HuH-7.5 (cell line): ENCODE measurements around the gene HAUS8.
"Not testable (repeated sequence)": the region's sequence is repeated elsewhere in the genome, so short reads cannot be mapped to it uniquely, and the experiment has no call there.

Experiments used
- DNase-seq: peaks from one replicate; pipeline ENCODE4 v3.0.0; 2011; ENCODE audit warnings: low spot score

The HAUS8 gene

GRCh38 chr19:17075035-17075863 lies at the start of gene HAUS8, which contains the start of gene MYO9B:
Gene HAUS8, minus strand, starts transcription at chr19:17075452. Its CDS starts 30 bp downstream, at chr19:17075422.
Gene MYO9B, plus strand, starts transcription at chr19:17075777. Its CDS starts 25,941 bp downstream, at chr19:17101718.
- DNase-seq = peak; percentile 96

DNA sequence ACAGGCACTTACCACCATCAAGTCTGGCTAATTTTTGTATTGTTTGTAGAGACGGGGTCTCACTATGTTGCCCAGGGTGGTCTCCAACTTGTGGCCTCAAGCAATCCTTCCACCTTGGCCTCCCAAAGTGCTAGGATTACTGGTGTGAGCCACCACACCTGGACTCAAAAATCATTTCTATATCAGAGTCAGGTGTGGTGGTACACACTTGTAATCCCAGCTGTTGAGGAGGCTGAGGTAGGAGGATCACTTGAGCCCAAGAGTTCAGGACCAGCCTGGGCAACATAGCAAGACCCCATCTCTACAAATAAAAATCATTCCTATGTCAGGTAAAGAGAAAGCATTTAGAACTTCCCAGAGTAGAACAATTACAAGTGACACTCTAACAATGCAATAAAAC lies 48.8 kb upstream of the HAUS8 start:
- no peak for DNase-seq

DNA sequence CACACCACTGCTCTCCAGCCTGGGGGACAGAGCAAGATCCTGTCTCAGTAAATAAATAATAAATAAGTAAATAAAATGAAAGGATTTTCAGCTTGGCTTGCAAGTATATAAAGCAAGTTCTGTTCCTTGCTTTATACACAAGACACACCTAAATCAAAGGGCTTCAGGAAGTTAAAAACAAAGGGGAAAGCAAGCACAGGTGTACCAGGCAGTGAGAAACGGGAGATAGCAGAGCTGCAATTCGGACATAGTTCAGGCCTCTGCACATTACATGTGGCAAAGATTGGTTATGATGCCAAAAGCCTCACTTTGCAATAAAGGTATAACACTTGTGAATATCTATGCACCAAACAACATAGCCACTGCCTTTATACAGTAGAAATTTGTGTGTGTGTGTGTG lies 47.8 kb upstream of the HAUS8 start:
- DNase-seq = no peak

- DNase-seq = no peak
Observed at GRCh38 chr19:17121736-17122293, 46.6 kb upstream of the HAUS8 start.

DNA sequence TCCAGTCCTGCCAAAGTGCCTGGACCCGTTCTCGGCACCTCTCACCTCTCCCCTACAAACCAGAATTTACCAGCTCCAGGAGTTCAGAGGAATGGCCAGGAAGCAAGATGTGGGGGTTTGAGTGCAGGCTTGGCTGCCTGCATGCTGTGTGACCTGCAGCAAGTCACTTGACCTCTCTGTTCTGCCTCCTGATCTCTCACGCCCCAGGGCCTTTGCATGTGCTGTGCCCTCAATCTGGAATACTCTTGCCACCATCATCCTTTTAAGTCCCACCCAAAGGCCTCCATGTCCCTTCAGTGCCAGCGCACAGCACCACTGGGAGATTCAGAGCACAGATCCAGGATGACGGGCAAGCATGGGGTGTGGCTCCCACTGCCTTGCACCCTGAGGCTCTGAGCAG lies 43.7 kb upstream of the HAUS8 start:
- no peak for DNase-seq

GRCh38 chr19:17116996-17117702 lies 41.9 kb upstream of the HAUS8 start:
- no peak for DNase-seq

- DNase-seq = no peak
Observed at GRCh38 chr19:17114414-17114831, 39.2 kb upstream of the HAUS8 start.

DNA sequence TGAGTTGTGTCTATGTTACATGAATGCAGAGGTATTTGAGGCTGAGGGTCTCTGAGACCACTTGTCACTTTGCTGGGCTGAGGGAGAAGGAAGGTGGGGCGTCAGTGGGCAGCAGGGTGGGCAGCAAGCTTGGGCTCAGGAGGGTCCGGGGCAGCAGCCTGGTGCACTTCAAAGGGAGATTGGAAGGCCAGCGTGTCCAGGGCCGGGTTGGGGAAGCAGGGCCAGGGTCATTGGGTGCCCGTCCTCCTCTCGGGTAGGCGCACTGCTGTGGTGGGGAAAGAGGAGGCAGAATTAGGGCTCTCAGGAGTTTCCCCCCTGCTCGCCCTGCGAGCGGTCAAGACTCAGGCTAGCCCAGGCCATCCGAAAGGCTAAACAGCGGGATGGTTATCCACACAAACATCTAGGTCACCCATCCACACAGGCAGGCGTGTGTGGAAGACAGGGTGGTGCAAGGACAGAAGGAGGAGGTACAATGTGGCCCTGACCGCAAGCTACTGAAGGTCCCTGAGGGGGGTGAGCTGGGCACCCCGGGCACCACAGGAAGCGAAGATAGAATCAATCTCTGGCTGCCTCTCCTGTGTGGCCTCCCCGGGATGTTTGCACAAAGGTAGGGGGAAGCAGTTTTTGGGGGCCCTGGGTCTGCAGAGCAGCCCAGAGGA lies 38.0 kb upstream of the HAUS8 start:
- no peak for DNase-seq

GRCh38 chr19:17112700-17113099 lies 37.4 kb upstream of the HAUS8 start:
- no peak for DNase-seq

- no peak for DNase-seq
Observed at GRCh38 chr19:17112271-17112670, 37.0 kb upstream of the HAUS8 start.

GRCh38 chr19:17111766-17112165 lies 36.5 kb upstream of the HAUS8 start:
- no peak for DNase-seq

GRCh38 chr19:17110599-17110966 lies 35.3 kb upstream of the HAUS8 start:
- DNase-seq = no peak

- DNase-seq = no peak
Observed at GRCh38 chr19:17109962-17110598, 34.8 kb upstream of the HAUS8 start.

DNA sequence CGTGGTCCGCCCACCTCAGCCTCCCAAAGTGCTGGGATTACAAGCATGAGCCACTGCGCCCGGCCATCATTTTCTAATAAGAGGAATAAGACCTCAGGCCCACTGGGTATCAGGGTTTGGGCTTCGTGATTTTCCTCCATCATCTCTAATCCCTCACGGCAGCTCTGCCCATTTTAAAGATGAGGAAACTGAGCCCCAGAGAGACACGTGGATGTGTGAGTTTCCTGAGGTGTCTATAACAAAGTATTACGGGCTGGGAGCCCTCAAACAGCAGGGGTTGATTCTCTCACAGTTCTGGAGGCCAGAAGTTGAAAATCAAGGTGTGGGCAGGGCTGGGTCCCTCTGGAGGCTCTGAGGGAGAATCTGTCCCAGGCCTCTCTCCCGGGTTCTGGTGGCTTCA lies 34.0 kb upstream of the HAUS8 start:
- DNase-seq = no peak

DNA sequence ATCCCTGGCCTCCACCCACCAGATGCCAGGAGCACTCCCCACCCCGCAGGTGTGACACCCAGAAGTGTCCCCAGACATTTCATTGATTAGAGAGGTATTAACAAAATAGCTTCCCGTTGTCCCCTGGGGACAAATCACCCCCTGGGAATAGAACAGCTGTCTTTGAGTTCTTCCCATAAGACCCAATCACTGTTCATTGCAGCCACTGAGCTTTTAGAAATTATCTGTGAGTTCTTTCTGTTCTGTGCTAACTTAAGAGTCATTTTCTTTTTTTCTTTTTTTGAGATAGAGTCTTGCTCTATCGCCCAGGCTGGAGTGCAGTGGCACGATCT lies 33.2 kb upstream of the HAUS8 start:
- DNase-seq = no peak

GRCh38 chr19:17107546-17108452 lies 32.5 kb upstream of the HAUS8 start:
- peak; percentile 38 for DNase-seq

DNA sequence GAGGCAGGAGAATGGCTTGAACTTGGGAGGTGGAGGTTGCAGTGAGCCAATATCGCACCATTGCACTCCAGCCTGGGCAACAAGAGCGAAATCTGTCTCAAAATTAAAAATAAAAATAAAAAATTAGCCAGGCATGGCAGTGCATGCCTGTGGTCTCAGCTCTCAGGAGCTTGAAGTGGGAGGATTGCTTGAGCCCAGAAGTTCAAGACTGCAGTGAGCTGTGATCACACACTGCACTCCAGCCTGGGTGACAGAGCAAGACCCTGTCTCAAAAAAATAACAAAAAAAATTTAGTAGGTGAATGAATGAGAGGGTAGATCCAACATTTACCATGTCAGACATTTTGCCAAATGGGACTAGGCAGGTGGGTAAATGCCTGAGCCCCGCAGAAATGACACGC lies 31.7 kb upstream of the HAUS8 start:
- DNase-seq = not testable (repeated sequence)

DNA sequence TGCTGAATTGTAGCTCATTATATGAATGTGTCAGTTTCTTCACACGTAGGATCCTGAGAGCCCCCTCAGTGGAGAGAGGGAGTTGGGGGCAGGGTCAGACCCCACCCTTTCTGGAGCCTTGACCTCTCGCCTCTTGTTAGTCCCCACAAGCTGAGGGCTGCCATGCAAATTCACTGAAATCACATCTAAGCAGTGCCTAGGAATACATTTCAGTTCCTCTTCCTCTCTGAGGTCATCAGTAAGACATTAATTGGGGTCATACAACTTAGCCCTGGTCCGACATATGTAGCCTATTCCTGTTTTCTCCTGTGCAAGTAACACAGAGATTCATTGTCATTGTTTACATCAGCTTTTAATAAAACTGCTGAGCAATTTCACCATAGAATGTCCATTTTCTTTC lies 30.3 kb upstream of the HAUS8 start:
- DNase-seq = no peak

DNA sequence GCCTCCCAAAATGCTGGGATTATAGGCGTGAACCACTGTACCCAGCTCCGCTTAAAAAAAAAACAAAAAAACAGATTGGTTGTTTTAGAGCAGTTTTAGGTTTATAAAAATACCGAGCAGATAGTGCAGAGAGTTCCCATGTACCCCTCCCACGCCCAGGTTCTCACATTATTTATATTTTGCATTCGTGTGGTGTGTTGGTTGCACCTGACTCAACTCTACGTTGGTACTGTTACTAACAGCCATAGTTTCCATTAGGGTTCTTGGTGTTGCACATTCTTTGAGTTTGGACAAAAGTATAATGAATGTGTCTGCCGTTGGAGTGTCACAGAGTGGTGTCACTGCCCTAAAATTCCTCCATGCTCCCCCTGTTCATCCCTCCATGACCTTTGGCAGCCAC lies 29.4 kb upstream of the HAUS8 start:
- DNase-seq = no peak

GRCh38 chr19:17103177-17103576 lies 27.9 kb upstream of the HAUS8 start:
- peak; percentile 55 for DNase-seq
